ENCODE measurements around the gene GTPBP6. TPM values are rescaled to one million over a fixed set of nuclear protein-coding genes. Genes with fewer than 3 reads are reported as not detected.
"Not testable (repeated sequence)": the region's sequence is repeated elsewhere in the genome, so short reads cannot be mapped to it uniquely, and the experiment has no call there.

GTPBP6 gene
- polyA plus RNA-seq, 3 donors = 40.3 to 61.7 (median 59.8) TPM

DNA sequence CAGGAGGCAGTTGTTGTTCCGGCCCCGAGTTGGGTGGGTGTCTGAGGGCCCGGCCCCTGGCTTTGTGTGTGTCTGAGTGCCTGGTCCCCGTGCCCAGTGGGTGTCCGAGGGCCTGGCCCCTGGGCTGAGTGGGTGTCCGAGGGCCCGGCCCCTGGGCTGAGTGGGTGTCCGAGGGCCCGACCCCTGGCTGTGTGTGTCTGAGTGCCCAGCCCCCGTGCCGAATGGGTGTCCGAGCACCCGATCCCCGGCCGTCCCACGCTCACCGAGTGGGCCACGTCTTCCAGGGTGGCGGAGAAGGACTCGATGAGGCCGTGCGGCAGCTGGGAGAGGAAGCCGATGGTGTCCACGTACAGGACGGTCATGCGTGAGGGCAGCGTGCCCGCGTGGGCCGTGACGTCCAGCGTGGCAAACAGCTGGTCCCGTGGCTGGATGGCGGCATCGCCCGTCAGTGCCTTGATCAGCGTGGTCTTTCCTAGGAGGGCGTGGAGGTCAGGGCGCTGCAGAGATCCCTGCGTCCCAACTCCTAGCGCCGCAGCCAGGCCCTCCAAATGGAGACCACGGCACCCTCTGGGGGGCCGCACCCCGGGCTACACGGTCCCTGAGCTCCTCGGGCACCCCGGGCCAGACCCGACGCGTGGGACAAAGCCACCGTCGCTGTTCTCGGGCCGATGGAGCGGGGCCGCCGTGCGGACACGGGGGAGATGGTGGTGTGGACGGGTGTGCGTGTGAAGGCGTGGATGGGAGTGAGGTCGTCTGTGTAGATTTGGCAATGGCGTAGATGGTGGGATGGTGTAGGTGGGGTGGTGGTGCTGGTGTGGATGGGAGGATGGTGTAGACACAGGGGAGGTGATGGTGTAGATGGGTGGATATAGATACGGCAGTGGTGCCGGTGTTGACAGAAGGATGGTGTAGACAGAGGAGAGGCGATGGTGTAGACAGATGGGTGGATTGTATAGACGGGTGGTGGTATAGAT is 7.2 kb downstream of the GTPBP6 start:
- no peak for DNase-seq (ENCODE audit: extremely low read depth in 1 of 11, low read depth in 9 of 11, low spot score in 4 of 11)

DNA sequence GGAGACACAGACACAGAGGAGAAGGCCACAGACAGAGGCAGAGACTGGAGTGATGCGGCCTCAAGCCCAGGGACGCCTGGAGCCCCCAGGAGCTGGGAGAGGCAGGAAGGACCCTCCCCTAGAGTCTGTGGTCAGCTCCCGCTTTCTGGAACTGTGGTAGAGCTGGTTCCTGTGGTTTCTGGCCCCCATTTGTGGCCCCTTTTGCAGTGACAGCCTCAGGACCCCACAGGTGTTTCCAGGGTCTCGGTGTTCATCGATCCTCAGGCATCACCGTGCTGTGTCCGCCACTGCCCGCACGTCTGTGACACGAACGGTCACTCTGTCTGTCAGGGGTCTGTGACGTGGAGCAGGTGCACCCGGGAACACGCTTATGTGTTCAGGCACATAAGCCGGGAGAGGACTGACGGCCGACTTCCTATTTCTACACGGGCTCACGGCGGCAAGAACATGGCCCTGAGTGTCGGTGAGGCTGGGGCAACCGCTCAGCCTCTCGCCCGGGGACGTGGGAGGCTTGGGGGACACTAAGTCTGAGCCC is 7.9 kb downstream of the GTPBP6 start:
- DNase-seq (ENCODE audit: extremely low read depth in 1 of 11, low read depth in 9 of 11, low spot score in 4 of 11) = no peak

DNA sequence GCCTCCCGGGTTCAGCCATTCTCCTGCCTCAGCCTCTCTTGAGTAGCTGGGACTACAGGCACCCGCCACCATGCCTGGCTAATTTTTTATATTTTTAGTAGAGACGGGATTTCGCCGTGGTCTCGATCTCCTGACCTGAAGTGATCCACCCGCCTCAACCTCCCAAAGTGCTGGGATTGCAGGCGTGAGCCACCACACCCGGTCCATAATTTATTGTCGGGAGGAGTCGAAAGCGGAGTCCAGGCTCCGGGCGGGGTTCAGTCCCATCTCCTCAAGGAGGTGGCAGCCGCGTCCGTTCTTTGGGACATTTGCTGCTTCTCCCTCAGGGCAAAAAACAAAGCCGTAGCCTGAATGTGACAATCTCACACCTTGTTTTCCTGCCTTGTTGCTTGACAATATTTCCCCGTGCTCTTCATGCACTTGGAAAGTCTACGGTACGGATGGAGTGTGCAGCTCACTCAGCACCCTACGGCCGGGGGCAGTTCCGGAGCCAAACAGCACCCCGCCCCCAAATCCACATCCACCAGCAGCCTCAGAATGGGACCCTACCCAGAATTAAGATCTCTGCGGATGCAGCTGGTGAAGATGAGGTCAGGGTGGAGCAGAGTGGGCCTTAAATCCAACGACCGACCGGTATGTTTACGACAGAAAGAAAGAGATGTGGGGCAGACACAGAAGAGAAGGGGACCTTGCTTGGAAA is 9.6 kb downstream of the GTPBP6 start:
- DNase-seq (ENCODE audit: extremely low read depth in 1 of 11, low read depth in 9 of 11, low spot score in 4 of 11) = no peak

DNA sequence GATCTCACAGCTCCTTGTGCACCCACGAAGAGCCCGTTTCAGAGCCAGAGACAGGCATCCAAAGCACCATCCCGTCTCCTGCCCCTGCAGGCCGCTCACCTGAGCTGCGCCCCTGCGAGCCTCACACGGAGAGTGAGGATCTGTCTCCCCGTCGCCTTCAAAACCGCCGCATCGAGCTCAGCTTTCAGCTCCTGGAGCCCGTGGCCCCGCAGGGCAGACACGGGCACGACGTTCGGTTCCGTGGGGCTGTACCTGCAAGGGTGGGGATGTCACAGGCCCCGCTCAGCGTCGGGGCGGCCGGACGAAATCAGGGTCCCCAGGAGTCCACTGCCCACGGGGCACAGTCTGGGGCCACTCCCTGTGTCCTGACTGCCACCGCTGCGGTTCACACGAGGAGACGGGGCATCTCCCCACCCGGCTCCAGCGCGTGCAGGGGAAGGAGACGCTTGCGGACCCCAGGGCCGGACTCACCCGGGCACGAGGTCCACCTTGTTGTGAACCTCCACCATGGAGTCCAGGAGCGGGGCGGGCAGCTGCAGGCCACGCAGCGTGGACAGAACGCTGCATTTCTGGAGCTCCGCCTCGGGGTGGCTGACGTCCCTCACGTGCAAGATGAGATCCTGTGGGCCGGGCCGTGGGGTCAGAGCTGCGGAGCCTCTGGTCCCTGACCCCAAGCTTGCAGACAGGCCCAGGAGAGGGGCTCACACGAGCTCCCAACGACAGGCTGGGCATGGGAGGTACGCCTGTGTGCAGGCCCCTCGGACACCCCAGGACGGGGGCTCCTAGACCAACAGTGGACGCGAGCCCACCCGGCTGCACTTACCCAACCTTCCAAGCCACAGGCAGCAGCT is 11.1 kb downstream of the GTPBP6 start:
- no peak for DNase-seq (ENCODE audit: extremely low read depth in 1 of 11, low read depth in 9 of 11, low spot score in 4 of 11)

DNA sequence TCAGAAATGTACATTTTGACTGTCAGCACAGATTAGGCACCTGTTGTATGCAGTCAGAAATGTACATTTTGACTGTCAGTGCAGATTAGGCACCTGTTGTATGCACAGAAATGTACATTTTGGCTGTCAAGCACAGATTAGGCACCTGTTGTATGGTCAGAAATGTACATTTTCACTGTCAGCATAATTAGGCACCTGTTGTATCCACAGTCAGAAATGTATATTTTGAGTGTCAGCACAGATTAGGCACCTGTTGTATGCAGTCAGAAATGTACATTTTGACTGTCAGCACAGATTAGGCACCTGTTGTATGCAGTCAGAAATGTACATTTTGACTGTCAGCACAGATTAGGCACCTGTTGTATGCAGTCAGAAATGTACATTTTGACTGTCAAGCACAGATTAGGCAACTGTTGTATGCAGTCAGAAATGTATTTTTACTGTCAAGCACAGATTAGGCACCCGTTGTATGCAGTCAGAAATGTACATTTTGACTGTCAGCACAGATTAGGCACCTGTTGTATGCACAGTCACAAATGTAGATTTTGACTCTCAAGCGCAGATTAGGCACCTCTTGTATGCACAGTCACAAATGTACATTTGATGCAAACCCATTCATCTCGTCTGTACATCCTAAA is 11.9 kb downstream of the GTPBP6 start:
- DNase-seq (ENCODE audit: extremely low read depth in 1 of 11, low read depth in 9 of 11, low spot score in 4 of 11) = not testable (repeated sequence)

DNA sequence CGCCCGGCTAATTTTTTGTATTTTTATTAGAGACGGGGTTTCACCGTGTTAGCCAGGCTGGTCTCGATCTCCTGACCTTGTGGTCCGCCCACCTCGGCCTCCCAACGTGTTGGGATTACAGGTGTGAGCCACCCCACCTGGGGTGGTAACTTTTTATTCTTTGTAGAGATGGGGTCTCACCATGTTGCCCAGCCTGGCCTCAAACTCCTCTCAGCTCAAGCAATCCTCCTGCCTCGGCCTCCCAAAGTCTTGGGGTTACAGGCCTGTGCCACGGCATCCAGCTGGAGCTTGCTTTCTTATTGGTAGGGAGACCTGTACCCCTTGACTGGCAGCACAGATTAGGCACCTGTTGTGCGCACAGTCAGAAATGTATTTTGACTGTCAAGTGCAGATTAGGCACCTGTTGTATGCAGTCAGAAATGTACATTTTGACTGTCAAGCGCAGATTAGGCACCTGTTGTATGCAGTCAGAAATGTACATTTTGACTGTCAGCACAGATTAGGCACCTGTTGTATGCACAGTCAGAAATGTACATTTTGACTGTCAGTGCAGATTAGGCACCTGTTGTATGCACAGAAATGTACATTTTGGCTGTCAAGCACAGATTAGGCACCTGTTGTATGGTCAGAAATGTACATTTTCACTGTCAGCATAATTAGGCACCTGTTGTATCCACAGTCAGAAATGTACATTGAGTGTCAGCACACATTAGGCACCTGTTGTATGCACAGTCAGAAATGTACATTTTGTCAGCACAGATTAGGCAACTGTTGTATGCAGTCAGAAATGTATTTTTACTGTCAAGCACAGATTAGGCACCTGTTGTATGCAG is 12.6 kb downstream of the GTPBP6 start:
- DNase-seq (ENCODE audit: extremely low read depth in 1 of 11, low read depth in 9 of 11, low spot score in 4 of 11) = not testable (repeated sequence)

DNA sequence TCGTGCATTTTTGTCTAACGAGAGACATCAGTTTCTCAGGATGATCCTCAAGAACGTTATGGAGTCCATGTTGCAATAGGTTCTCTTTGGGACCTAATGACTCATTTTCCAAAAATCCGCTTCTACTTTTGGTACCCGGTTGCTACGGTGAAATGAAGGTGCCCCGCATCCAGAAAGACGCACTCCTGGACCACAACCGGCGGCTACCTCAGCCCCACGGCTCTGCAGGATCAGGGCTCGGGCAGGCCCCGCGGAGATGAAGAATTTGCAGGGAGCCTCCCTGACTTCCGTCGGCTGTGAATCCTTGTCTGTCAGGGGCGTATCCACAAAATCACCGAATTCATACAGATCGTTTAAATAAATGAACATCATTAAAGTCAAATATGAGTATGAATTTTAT is 15.6 kb downstream of the GTPBP6 start:
- DNase-seq (ENCODE audit: extremely low read depth in 1 of 11, low read depth in 9 of 11, low spot score in 4 of 11) = no peak

DNA sequence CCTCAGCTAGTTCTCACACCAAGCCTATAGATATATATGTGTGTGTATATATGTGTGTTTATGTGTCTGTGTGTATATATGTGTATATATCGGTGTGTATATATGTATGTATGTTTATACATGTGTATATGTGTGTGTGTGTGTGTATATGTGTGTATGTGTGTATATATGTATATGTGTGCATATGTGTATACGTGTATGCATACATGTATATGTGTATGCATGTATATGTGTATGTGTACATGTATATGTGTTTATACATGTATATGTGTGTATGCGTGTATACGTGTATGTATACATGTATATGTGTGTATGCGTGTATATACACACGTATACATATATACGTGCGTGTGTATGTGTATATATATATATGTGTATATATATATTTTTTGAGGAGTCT is 18.3 kb downstream of the GTPBP6 start:
- no peak for DNase-seq (ENCODE audit: extremely low read depth in 1 of 11, low read depth in 9 of 11, low spot score in 4 of 11)

DNA sequence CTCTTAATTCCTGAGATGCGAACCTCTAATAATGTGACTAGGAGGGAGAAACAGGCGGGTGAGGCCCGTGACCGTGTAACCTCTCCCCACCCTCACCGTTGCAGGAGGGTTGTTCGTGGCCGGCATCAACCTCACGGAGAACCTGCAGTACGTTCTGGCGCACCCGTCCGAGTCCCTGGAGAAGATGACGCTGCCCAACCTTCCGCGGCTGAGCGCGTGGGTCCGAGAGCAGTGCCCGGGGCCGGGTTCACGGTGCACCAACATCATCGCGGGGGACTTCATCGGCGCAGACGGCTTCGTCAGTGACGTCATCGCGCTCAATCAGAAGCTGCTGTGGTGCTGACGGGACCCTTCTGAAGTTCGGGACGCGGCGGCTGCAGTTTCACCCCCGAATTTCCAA is 19.6 kb downstream of the GTPBP6 start:
- no peak for DNase-seq (ENCODE audit: extremely low read depth in 1 of 11, low read depth in 9 of 11, low spot score in 4 of 11)

DNA sequence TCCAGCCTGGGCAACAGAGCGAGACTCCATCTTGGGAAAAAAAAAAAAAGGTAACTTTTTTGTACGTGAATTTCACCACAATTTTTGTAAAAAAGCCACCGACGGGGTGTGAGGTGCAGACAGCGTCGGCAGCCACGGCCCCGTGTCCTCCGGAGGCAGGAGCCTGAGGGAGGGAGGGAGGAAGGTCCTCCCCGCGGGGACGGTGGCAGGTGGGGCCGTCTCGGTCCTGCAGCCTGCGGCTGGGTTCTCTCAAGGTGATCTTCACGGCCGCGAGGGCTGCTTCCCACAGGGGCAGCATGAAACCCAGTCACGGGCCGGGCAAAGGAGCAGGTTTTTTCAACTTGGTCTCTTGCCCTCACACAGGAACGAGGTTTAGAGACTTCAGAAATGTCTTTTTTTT is 23.5 kb downstream of the GTPBP6 start:
- no peak for DNase-seq (ENCODE audit: extremely low read depth in 1 of 11, low read depth in 9 of 11, low spot score in 4 of 11)

DNA sequence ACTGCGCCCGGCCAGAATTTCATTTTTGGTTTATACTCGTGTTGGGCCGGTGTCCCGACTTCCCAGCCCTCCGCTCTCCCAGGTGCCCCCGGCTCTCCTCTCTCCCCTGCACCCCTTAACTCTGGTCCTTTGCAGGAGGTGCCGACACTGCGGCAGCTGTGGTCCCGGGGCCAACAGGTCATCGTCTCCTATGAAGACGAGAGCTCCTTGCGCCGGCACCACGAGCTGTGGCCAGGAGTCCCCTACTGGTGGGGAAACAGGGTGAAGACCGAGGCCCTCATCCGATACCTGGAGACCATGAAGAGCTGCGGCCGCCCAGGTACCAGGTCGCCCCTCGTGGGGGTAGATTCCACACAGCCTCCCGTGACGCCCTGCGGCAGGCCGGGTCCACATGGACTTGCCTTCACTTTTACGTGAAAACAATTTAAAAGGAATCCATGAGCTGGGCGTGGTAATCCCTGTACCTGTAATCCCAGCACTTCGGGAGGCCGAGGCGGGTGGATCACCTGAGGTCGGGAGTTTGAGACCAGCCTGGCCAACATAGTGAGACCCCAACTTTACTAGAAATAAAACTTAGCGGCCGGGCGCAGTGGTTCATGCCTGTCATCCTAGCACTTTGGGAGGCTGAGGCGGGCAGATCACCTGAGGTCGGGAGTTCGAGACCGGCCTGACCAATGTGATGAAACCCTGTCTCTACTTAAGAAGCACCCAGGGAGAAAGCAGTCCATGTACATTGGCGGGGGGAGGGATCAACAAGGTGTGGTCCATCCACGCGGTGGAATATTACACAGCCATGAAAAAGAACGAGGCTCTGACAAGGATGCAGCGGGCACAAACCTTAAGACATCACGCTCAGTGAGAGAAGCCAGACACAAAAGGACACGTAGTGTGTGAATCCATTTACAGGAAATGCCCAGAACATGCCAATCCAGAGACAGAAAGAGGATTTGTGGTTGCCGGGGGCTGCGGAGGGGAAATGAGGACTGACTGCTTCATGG is 25.4 kb downstream of the GTPBP6 start:
- DNase-seq (ENCODE audit: extremely low read depth in 1 of 11, low read depth in 9 of 11, low spot score in 4 of 11) = no peak

DNA sequence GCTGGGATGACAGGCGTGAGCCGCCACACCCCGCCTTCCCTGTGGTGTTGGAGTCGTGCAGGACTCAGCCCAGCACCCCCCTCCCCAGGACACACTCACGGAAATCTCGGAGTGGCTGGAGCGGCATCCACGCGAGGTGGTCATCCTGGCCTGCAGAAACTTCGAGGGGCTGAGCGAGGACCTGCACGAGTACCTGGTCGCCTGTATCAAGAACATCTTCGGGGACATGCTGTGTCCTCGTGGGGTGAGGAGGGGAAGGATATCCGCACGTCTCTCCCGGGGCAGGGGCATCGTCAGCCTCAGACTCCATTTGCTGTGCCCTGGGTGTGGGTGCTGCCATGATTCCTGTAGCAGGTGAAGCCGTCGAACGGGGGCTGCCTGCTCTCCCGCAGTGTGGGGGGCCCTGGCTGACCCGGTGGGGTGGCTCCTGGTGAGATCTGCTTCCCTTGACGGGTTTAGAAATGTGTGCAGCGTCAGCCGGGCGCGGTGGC is 27.1 kb downstream of the GTPBP6 start:
- DNase-seq (ENCODE audit: extremely low read depth in 1 of 11, low read depth in 9 of 11, low spot score in 4 of 11) = no peak

DNA sequence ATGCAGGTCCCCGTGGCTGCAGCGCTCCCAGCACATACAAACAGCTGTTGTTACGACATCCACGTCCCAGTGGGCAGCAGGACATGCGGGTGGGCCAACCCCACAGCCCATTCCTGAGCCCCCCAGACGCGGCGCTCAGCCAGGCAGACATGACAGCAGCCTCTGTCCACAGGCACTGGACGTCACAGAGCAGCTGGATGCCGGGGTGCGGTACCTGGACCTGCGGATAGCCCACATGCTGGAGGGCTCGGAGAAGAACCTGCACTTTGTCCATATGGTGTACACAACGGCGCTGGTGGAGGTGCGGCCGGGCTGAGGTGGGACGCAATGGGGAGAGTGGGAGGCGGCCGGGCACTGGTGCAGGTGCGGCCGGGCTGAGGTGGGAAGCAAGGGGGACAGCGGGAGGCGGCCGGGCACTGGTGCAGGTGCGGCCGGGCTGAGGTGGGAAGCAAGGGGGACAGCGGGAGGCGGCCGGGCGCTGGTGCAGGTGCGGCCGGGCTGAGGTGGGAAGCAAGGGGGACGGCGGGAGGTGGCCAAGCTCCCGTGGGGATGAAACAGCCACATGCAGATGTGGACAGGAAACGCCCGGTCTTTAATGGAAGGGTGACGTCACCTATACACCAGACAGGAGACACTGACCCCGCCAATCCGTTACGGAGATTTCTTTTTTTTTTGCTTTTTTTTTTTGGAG is 28.0 kb downstream of the GTPBP6 start:
- DNase-seq (ENCODE audit: extremely low read depth in 1 of 11, low read depth in 9 of 11, low spot score in 4 of 11) = no peak

DNA sequence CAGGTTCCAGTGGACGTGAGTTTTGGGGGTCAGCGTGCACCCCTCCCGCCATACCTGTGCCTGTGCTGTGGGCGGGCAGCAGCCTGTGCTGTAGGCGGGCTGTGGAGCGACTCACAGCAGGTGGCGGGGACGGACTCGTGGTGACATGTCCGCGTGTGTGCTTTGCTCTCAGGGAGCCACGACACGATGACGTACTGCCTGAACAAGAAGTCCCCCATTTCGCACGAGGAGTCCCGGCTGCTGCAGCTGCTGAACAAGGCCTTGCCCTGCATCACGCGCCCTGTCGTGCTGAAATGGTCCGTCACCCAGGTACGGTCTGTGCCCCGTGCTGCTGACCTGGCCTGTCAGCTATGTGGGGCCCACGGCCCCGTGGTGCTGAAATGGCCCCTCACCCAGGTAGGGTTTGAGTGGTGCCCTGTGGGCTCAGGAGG is 30.0 kb downstream of the GTPBP6 start:
- DNase-seq (ENCODE audit: extremely low read depth in 1 of 11, low read depth in 9 of 11, low spot score in 4 of 11) = no peak

DNA sequence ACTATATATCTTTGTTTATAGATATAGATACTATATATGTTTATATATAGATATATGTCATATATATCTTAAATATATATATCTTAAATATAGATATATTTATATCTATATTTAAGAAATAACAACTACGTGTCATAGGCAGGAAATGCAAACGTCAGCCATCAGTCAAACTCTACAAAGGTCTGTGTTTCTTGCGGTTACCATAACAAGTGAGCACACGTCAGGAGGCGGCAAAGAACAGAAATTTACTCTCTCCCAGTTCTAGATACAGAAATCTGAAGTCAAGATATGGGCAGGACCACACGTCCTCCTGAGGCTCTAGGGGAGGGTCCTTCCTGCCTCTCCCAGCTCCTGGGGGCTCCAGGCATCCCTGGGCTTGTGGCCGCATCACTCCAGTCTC is 30.9 kb downstream of the GTPBP6 start:
- no peak for DNase-seq (ENCODE audit: extremely low read depth in 1 of 11, low read depth in 9 of 11, low spot score in 4 of 11)

DNA sequence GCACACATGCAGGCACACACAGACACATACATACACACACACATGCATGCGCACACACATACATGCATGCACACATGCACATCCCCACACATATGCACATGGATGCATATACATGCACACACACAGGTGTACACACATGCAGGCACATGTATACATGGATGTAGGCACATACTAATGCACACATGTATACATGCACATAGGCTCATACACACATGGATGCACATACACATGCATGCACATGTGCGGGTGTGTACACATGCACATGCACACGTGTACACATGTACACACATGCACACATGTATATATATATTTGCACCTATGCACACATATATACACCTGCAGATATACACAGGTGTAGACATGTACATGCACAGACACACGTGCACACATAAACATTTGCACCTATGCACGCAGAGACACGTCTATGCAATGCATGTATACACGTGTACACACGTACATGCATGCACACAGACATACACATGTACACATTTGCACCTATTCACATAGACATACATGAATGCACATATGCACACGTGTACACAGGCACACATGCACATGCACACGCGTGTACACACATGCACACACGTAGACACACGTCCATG is 33.4 kb downstream of the GTPBP6 start:
- DNase-seq (ENCODE audit: extremely low read depth in 1 of 11, low read depth in 9 of 11, low spot score in 4 of 11) = no peak
